B cell (primary cell): Measurements from ENCODE around the gene JUP. TPM values are rescaled to one million over a fixed set of nuclear protein-coding genes. Genes with fewer than 3 reads are reported as not detected.

Experiments used
- ATAC-seq: fragments of 200-7000 bp; cut with Tn5 transposase; one replicate; pipeline ENCODE4 v1.10.0; 2021; ENCODE audit warnings: low read depth, mild to moderate bottlenecking, moderate number of reproducible peaks, moderate library complexity
- CTCF ChIA-PET: fragments of 350-600 bp; sonication (Branson Sonifier 250); formaldehyde crosslinking; loops from one replicate; lab custom pipeline; 2021; ENCODE audit warnings: antibody characterized with exemption, inconsistent platforms; lab: Charles Lee
- POLR2A ChIA-PET: fragments of 350-600 bp; sonication (Branson Sonifier 250); formaldehyde crosslinking; loops from one replicate; lab custom pipeline; 2021; ENCODE audit warnings: antibody characterized with exemption; lab: Charles Lee
- DNase-seq: peaks from one replicate; pipeline ENCODE4 v3.0.0; 2013
- H2AFZ ChIP-seq: 2 replicates; pipeline ENCODE4 v1.6.1; 2012; ENCODE audit warnings: mild to moderate bottlenecking, low read depth, low read length; ENCODE audit not compliant: insufficient read depth, poor library complexity, severe bottlenecking
- H3K27ac ChIP-seq, 2 donors: 1 replicate in 1 of 2; 2 replicates in 1 of 2; pipeline ENCODE4 v1.5.1; 2012 to 2013; ENCODE audit warnings: low read length in 2 of 2, mild to moderate bottlenecking in 2 of 2, moderate library complexity in 1 of 2
- H3K27me3 ChIP-seq, 4 experiments: fragments of 200-600 bp in 1 of 4; sonication (generic) in 1 of 4; replicated peaks in 1 of 4; 1 replicate in 2 of 4; 2 replicates in 2 of 4; pipeline versions ENCODE4 v1.6.1 to v1.7.0; 2013 to 2016; ENCODE audit warnings: low read length in 3 of 4, mild to moderate bottlenecking in 2 of 4, mixed read lengths in 1 of 4, moderate library complexity in 1 of 4; ENCODE audit not compliant: insufficient read depth in 4 of 4, control insufficient read depth in 3 of 4; ENCODE audit errors: control extremely low read depth in 1 of 4
- H3K36me3 ChIP-seq, 2 experiments: replicated peaks in 1 of 2; 1 replicate in 1 of 2; 2 replicates in 1 of 2; pipeline versions ENCODE4 v1.6.1 to v1.7.1; 2013; ENCODE audit warnings: low read length in 1 of 2; ENCODE audit not compliant: insufficient read depth in 2 of 2, control insufficient read depth in 1 of 2; ENCODE audit errors: control extremely low read depth in 1 of 2, extremely low read depth in 1 of 2
- H3K4me1 ChIP-seq, 2 donors: fragments of 200-600 bp in 1 of 2; sonication (generic) in 1 of 2; 1 replicate in 1 of 2; 2 replicates in 1 of 2; pipeline versions ENCODE4 v1.5.1 to v1.6.1; 2013 to 2017; ENCODE audit warnings: low read length in 2 of 2; ENCODE audit not compliant: control insufficient read depth in 2 of 2, insufficient read depth in 2 of 2
- H3K4me2 ChIP-seq: replicated peaks from 2 replicates; pipeline ENCODE3; 2012; ENCODE audit warnings: mild to moderate bottlenecking, low read depth, low read length; ENCODE audit not compliant: poor library complexity, severe bottlenecking
- H3K4me3 ChIP-seq, 5 experiments: fragments of 200-600 bp in 1 of 5; sonication (generic) in 1 of 5; 1 replicate in 3 of 5; 2 replicates in 2 of 5; pipeline versions ENCODE4 v1.5.1 to v1.7.0; 2011 to 2016; ENCODE audit warnings: low read length in 4 of 5, mild to moderate bottlenecking in 4 of 5, low read depth in 2 of 5, control low read depth in 1 of 5, moderate library complexity in 1 of 5; ENCODE audit not compliant: insufficient read depth in 1 of 5; ENCODE audit errors: control extremely low read depth in 1 of 5, extremely low read depth in 1 of 5
- H3K79me2 ChIP-seq: fragments of 200-600 bp; sonication (generic); one replicate; pipeline ENCODE4 v1.6.0; 2016; ENCODE audit warnings: low read length; ENCODE audit not compliant: control insufficient read depth, insufficient read depth
- H3K9ac ChIP-seq: fragments of 200-600 bp; sonication (generic); 2 replicates; pipeline ENCODE4 v1.6.1; 2017; ENCODE audit warnings: mild to moderate bottlenecking, low read length, moderate library complexity
- H3K9me3 ChIP-seq, 3 donors: one replicate each; pipeline versions ENCODE4 v1.6.1 to v1.7.1; 2013; ENCODE audit warnings: low read length in 2 of 3; ENCODE audit not compliant: control insufficient read depth in 2 of 3, insufficient read depth in 1 of 3; ENCODE audit errors: control extremely low read depth in 1 of 3
- H4K20me1 ChIP-seq: 2 replicates; pipeline ENCODE4 v1.6.0; 2012; ENCODE audit warnings: mild to moderate bottlenecking, low read length; ENCODE audit not compliant: insufficient read depth, control insufficient read depth, poor library complexity, severe bottlenecking
- H3K27ac Mint-ChIP-seq: one replicate; pipeline ENCODE4 v1.8.0; 2021; ENCODE audit warnings: mixed read lengths
- H3K27me3 Mint-ChIP-seq: one replicate; pipeline ENCODE4 v1.8.0; 2021; ENCODE audit warnings: mixed read lengths
- H3K4me1 Mint-ChIP-seq: one replicate; pipeline ENCODE4 v1.8.0; 2021; ENCODE audit warnings: mixed read lengths
- H3K4me3 Mint-ChIP-seq: one replicate; pipeline ENCODE4 v1.8.0; 2021; ENCODE audit warnings: mixed read lengths
- H3K9me3 Mint-ChIP-seq: one replicate; pipeline ENCODE4 v1.8.0; 2022; ENCODE audit warnings: mixed read lengths; ENCODE audit not compliant: insufficient read depth
- EZH2 ChIP-seq: IDR thresholded peaks from 2 replicates; pipeline ENCODE4 v1.6.1; 2012; ENCODE audit warnings: borderline replicate concordance, low read depth, mild to moderate bottlenecking, moderate library complexity, low read length; ENCODE audit not compliant: insufficient read depth, poor library complexity, severe bottlenecking
- WGBS: methylation state at CpG from one replicate; pipeline ENCODE4 v1.1.5; 2013; ENCODE audit warnings: missing lambda C conversion rate; ENCODE audit not compliant: insufficient coverage; 5-methylcytosine and 5-hydroxymethylcytosine counted together
- intact Hi-C: fragments of 100-400 bp; cut with micrococcal nuclease; formaldehyde crosslinking; loops from one replicate; pipeline ENCODE4 v1.10.0; 2022
- polyA plus RNA-seq: library from polyadenylated mRNA; depleted of rRNA; stranded (reverse); fragments of >200 nt; gene quantifications from 2 replicates; pipeline ENCODE4 v1.2.3, GENCODE V29; 2012
- total RNA-seq, 2 donors: library from RNA; stranded (reverse); fragments of 120-200 nt in 1 of 2; gene quantifications; 1 replicate in 1 of 2; 2 replicates in 1 of 2; pipeline versions ENCODE4 v1.2.3 to v1.2.4, GENCODE V29; 2013 to 2022
- TF ChIP-seq, protein P1 (sequence below): fragments of 200-600 bp; IDR thresholded peaks from one replicate; pipeline ENCODE4 v1.8.0; 2022; ENCODE audit warnings: antibody characterized with exemption, mild to moderate bottlenecking

Gene JUP
- total and polyA plus RNA-seq, 2 donors (not counting 1 experiment from before 2014, with no cell fraction given) = 62.9 to 63.3 TPM

DNA sequence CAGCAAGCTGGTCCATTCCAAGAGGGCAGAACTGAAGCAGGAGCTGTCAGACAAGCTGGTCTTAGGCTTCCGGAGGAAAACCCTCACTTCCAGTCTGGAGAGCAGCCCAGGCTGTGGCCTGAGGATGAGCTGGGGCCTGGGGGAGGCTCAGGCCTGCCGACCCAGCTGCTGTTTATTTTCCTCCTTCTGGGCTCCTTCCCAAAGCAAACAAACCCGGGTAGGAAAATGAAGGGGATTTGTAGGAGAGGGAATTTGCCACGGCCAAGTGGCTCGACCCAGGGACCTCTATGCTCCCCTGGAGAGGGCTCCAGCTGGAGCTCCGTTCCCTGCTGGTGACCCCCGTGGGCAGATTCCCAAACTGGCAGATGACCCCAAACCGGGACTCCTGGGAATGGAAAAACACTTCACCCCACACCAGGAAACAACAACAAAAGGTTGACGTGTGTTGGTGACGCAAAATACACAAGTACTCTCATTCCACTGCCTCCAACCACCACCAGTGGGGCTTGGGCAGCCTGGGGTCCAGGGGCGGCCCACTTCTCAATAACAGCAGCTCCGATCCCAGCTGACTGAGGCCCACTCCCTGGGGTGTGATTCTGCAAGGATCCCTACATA, 8.8 kb downstream of the JUP start:
- H3K9me3 Mint-ChIP-seq = no peaks in the 10 kb centered on the region
- peaks cover 4 to 62% of the 10 kb centered on the region in 2 donors for H3K4me1 ChIP-seq
- H3K27me3 ChIP-seq = no peaks in the 10 kb centered on the region
- no peak overlapping the region for H3K4me2 ChIP-seq
- H3K4me3 ChIP-seq = no peak overlapping the region
- TF ChIP-seq, protein P1, sequence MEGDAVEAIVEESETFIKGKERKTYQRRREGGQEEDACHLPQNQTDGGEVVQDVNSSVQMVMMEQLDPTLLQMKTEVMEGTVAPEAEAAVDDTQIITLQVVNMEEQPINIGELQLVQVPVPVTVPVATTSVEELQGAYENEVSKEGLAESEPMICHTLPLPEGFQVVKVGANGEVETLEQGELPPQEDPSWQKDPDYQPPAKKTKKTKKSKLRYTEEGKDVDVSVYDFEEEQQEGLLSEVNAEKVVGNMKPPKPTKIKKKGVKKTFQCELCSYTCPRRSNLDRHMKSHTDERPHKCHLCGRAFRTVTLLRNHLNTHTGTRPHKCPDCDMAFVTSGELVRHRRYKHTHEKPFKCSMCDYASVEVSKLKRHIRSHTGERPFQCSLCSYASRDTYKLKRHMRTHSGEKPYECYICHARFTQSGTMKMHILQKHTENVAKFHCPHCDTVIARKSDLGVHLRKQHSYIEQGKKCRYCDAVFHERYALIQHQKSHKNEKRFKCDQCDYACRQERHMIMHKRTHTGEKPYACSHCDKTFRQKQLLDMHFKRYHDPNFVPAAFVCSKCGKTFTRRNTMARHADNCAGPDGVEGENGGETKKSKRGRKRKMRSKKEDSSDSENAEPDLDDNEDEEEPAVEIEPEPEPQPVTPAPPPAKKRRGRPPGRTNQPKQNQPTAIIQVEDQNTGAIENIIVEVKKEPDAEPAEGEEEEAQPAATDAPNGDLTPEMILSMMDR = no peak
- TF ChIP-seq EZH2 = no peak
- intact Hi-C loops = no loop called here
- ATAC-seq = no peak
- ChIA-PET CTCF (interaction anchor here (1.2 to 2.2 kb wide), 2 partner anchors 9 to 24 kb away, joined by 5 to 9 read pairs; partner anchors contain the start of gene JUP), POLR2A (no interaction called here)
- peaks cover 21% of the 10 kb centered on the region for H3K4me1 Mint-ChIP-seq
- H3K9ac ChIP-seq = no peak overlapping the region
- peaks cover 0 to 24% of the 10 kb centered on the region in 2 experiments for H3K36me3 ChIP-seq
- no peaks in the 10 kb centered on the region for H3K27me3 Mint-ChIP-seq
- no peak overlapping the region for H3K27ac Mint-ChIP-seq
- H3K79me2 ChIP-seq = peaks cover 74% of the 10 kb centered on the region
- peaks cover 34% of the 10 kb centered on the region for H4K20me1 ChIP-seq
- H3K27ac ChIP-seq = no peak overlapping the region
- no peak for DNase-seq
- no peak overlapping the region for H2AFZ ChIP-seq
- no peak overlapping the region for H3K4me3 Mint-ChIP-seq
- 61% methylated on average over 9 of the region's 12 CpGs for WGBS
- H3K9me3 ChIP-seq = no peaks in the 10 kb centered on the region

DNA sequence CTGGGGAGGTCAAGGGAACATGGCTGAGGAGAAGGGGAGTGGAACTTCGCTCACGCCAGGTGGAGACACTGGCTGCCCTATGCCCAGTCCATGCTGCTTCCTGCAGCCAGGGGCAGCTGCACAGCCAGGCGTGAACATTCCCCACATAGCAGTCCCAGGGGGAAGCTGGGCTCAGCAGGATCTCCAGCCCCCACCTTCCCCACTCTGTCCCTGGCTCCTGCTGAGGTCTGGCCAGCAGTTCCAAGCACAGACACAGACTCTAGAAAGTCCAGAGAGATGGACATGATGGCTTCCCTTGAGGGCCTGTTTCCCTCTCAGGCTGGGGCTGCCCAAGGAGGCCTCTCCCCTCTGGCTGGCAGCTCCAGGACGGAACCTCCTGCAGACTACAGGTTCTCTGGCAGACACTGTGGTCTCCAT, 9.3 kb downstream of the JUP start:
- intact Hi-C loops = no loop called here
- Histone ChIP-seq H3K4me3 (no peak overlapping the region), H3K4me1 (peaks cover 0 to 62% of the 10 kb centered on the region in 2 donors), H3K9me3 (no peaks in the 10 kb centered on the region), H3K27me3 (no peaks in the 10 kb centered on the region), H3K9ac (no peak overlapping the region), H3K79me2 (peaks cover 74% of the 10 kb centered on the region), H3K36me3 (peaks cover 0 to 29% of the 10 kb centered on the region in 2 experiments), H3K27ac (no peak overlapping the region), H2AFZ (no peak overlapping the region), H4K20me1 (peaks cover 39% of the 10 kb centered on the region), H3K4me2 (no peak overlapping the region)
- POLR2A ChIA-PET = no interaction called here
- Mint-ChIP-seq H3K4me1 (peaks cover 21% of the 10 kb centered on the region), H3K9me3 (no peaks in the 10 kb centered on the region), H3K4me3 (no peak overlapping the region), H3K27ac (no peak overlapping the region), H3K27me3 (no peaks in the 10 kb centered on the region)
- WGBS = 78% methylated on average over 4 of the region's 4 CpGs
- TF ChIP-seq EZH2 = no peak
- TF ChIP-seq, protein P1 = no peak
- ATAC-seq (no peak), DNase-seq (no peak)
- CTCF ChIA-PET = interaction anchor here (1.2 to 2.2 kb wide), 2 partner anchors 9 to 24 kb away, joined by 5 to 9 read pairs; partner anchors contain the start of gene JUP
